Karpas-422 (cell line): Measurements from ENCODE around the gene UPF1. TPM values are rescaled to one million over a fixed set of nuclear protein-coding genes. Genes with fewer than 3 reads are reported as not detected.

Source experiments
- DNase-seq: peaks from one replicate; pipeline ENCODE4 v3.0.0-alpha.2; 2015
- H2AFZ ChIP-seq: fragments of 200-600 bp; sonication (generic); 2 replicates; pipeline ENCODE4 v1.6.1; 2014; ENCODE audit warnings: antibody characterized with exemption, low read length, mixed read lengths
- H3K27ac ChIP-seq: fragments of 200-600 bp; sonication (generic); 2 replicates; pipeline ENCODE4 v1.5.1; 2014; ENCODE audit warnings: mild to moderate bottlenecking, low read length, moderate library complexity
- H3K27me3 ChIP-seq: fragments of 200-600 bp; sonication (generic); 2 replicates; pipeline ENCODE4 v1.6.1; 2014; ENCODE audit warnings: low read length, mixed read lengths
- H3K36me3 ChIP-seq: fragments of 200-600 bp; sonication (generic); 2 replicates; pipeline ENCODE4 v1.6.1; 2014; ENCODE audit warnings: low read length, mixed read lengths; ENCODE audit not compliant: insufficient read depth
- H3K4me1 ChIP-seq: fragments of 200-600 bp; sonication (generic); 2 replicates; pipeline ENCODE4 v1.6.1; 2014; ENCODE audit warnings: mild to moderate bottlenecking, low read length, mixed read lengths
- H3K4me2 ChIP-seq: fragments of 200-600 bp; sonication (generic); 2 replicates; pipeline ENCODE4 v1.6.1; 2014; ENCODE audit warnings: low read length, low read depth, mild to moderate bottlenecking; ENCODE audit not compliant: poor library complexity, severe bottlenecking
- H3K4me3 ChIP-seq: fragments of 200-600 bp; sonication (generic); 2 replicates; pipeline ENCODE4 v1.5.1; 2014; ENCODE audit warnings: mild to moderate bottlenecking, antibody characterized with exemption, low read length, mixed read lengths
- H3K79me2 ChIP-seq: fragments of 200-600 bp; sonication (generic); 2 replicates; pipeline ENCODE4 v1.6.1; 2014; ENCODE audit warnings: mild to moderate bottlenecking, low read length, mixed read lengths
- H3K9ac ChIP-seq: fragments of 200-600 bp; sonication (generic); 2 replicates; pipeline ENCODE4 v1.6.0; 2014; ENCODE audit warnings: low read length
- H3K9me2 ChIP-seq: fragments of 200-600 bp; sonication (generic), shearing (Covaris generic); replicated peaks from 2 replicates; pipeline ENCODE4 v1.6.0; 2014; ENCODE audit warnings: mild to moderate bottlenecking, low read length, moderate library complexity; ENCODE audit not compliant: insufficient read depth
- H3K9me3 ChIP-seq: fragments of 300-700, 200-600 bp; sonication (generic); 2 replicates; pipeline ENCODE4 v1.6.1; 2014; ENCODE audit warnings: low read length, mixed read lengths
- H4K20me1 ChIP-seq: fragments of 200-600 bp; sonication (generic); 2 replicates; pipeline ENCODE4 v1.6.1; 2014; ENCODE audit warnings: mild to moderate bottlenecking, antibody characterized with exemption, low read length, low read depth; ENCODE audit not compliant: insufficient read depth
- total RNA-seq: library from RNA; depleted of rRNA; stranded (reverse); fragments of >200 nt; shearing (Covaris generic); gene quantifications from 2 replicates; pipeline ENCODE4 v1.2.3, GENCODE V29; 2014; ENCODE audit warnings: low replicate concordance

UPF1 gene
- total RNA-seq, 1 experiment from 2014 or later = 30.6 TPM

GRCh38 chr19:18789883-18790565, 41.7 kb upstream of the UPF1 start:
- H3K9me2 ChIP-seq = no peaks in the 10 kb centered on the region
- H3K36me3 ChIP-seq = no peaks in the 10 kb centered on the region
- DNase-seq = no peak
- no peak overlapping the region for H3K4me2 ChIP-seq
- H3K9me3 ChIP-seq = no peaks in the 10 kb centered on the region
- H3K4me1 ChIP-seq = peaks cover 3% of the 10 kb centered on the region; the same call in 1 of the 2 replicates
- no peak overlapping the region for H3K27ac ChIP-seq
- H2AFZ ChIP-seq = no peak overlapping the region
- H3K9ac ChIP-seq = no peak overlapping the region
- H4K20me1 ChIP-seq = no peaks in the 10 kb centered on the region
- no peak overlapping the region for H3K4me3 ChIP-seq
- H3K79me2 ChIP-seq = no peaks in the 10 kb centered on the region
- no peaks in the 10 kb centered on the region for H3K27me3 ChIP-seq

- Histone ChIP-seq H3K4me2 (no peak within 1 kb of the TSS), H4K20me1 (no peaks in the 10 kb centered on the region)
These were observed 41.0 kb upstream of the UPF1 start, which contains the start of gene COMP for GRCh38 chr19:18790566-18791314. TSS of gene COMP (minus strand) at chr19:18791305. CDS start at chr19:18791269, 36 bp downstream.

GRCh38 chr19:18791315-18791678, 40.5 kb upstream of the UPF1 start:
- no peak for DNase-seq

More at GRCh38 chr19:18790566-18791314, 41.0 kb upstream of the UPF1 start, which contains the start of gene COMP:
- H3K4me1 ChIP-seq = no peaks in the 10 kb centered on the region
- no peaks in the 10 kb centered on the region for H3K9me2 ChIP-seq
- no peak for DNase-seq
- no peaks in the 10 kb centered on the region for H3K9me3 ChIP-seq
- H3K27me3 ChIP-seq = no peaks in the 10 kb centered on the region
- no peaks in the 10 kb centered on the region for H3K36me3 ChIP-seq
- no peaks in the 10 kb centered on the region for H3K79me2 ChIP-seq
- no peak within 1 kb of the TSS for H3K4me3 ChIP-seq
- no peak within 1 kb of the TSS for H3K9ac ChIP-seq
- no peak within 1 kb of the TSS for H3K27ac ChIP-seq
- H2AFZ ChIP-seq = no peak within 1 kb of the TSS

GRCh38 chr19:18792661-18793060, 39.1 kb upstream of the UPF1 start:
- no peak for DNase-seq
- H3K27me3 ChIP-seq = no peaks in the 10 kb centered on the region

More at GRCh38 chr19:18791315-18791678, 40.5 kb upstream of the UPF1 start:
- Histone ChIP-seq H3K9ac (no peak overlapping the region), H3K79me2 (no peaks in the 10 kb centered on the region), H3K36me3 (no peaks in the 10 kb centered on the region), H2AFZ (no peak overlapping the region), H4K20me1 (no peaks in the 10 kb centered on the region), H3K4me1 (no peaks in the 10 kb centered on the region), H3K27me3 (no peaks in the 10 kb centered on the region), H3K9me3 (no peaks in the 10 kb centered on the region), H3K4me3 (no peak overlapping the region), H3K27ac (no peak overlapping the region), H3K9me2 (no peaks in the 10 kb centered on the region), H3K4me2 (no peak overlapping the region)

GRCh38 chr19:18793144-18794028, 38.4 kb upstream of the UPF1 start:
- no peaks in the 10 kb centered on the region for H3K9me3 ChIP-seq

More at GRCh38 chr19:18792661-18793060, 39.1 kb upstream of the UPF1 start:
- Histone ChIP-seq H3K9me2 (no peaks in the 10 kb centered on the region), H3K4me3 (no peak overlapping the region), H3K36me3 (no peaks in the 10 kb centered on the region), H3K9me3 (no peaks in the 10 kb centered on the region), H2AFZ (no peak overlapping the region), H3K9ac (no peak overlapping the region), H3K79me2 (no peaks in the 10 kb centered on the region), H4K20me1 (no peaks in the 10 kb centered on the region), H3K27ac (no peak overlapping the region), H3K4me2 (no peak overlapping the region), H3K4me1 (no peaks in the 10 kb centered on the region)

GRCh38 chr19:18794029-18794313, 37.8 kb upstream of the UPF1 start:
- Histone ChIP-seq H3K4me3 (no peak overlapping the region), H3K4me2 (no peak overlapping the region), H3K4me1 (no peaks in the 10 kb centered on the region), H3K27me3 (no peaks in the 10 kb centered on the region), H3K9me2 (no peaks in the 10 kb centered on the region), H4K20me1 (no peaks in the 10 kb centered on the region), H3K79me2 (no peaks in the 10 kb centered on the region), H3K27ac (no peak overlapping the region), H2AFZ (no peak overlapping the region), H3K36me3 (no peaks in the 10 kb centered on the region), H3K9me3 (no peaks in the 10 kb centered on the region), H3K9ac (no peak overlapping the region)
- DNase-seq = no peak

More at GRCh38 chr19:18793144-18794028, 38.4 kb upstream of the UPF1 start:
- Histone ChIP-seq H4K20me1 (no peaks in the 10 kb centered on the region), H3K79me2 (no peaks in the 10 kb centered on the region), H3K36me3 (no peaks in the 10 kb centered on the region), H3K9me2 (no peaks in the 10 kb centered on the region), H3K27ac (no peak overlapping the region), H2AFZ (no peak overlapping the region), H3K4me2 (no peak overlapping the region), H3K4me1 (no peaks in the 10 kb centered on the region), H3K9ac (no peak overlapping the region), H3K27me3 (no peaks in the 10 kb centered on the region), H3K4me3 (no peak overlapping the region)
- no peak for DNase-seq

- no peaks in the 10 kb centered on the region for H3K4me1 ChIP-seq
- no peak overlapping the region for H2AFZ ChIP-seq
- H3K79me2 ChIP-seq = no peaks in the 10 kb centered on the region
- no peak overlapping the region for H3K9ac ChIP-seq
- DNase-seq = no peak
- no peak overlapping the region for H3K27ac ChIP-seq
- no peaks in the 10 kb centered on the region for H4K20me1 ChIP-seq
- no peaks in the 10 kb centered on the region for H3K27me3 ChIP-seq
- no peak overlapping the region for H3K4me3 ChIP-seq
- no peak overlapping the region for H3K4me2 ChIP-seq
- H3K36me3 ChIP-seq = no peaks in the 10 kb centered on the region
- no peaks in the 10 kb centered on the region for H3K9me3 ChIP-seq
- no peaks in the 10 kb centered on the region for H3K9me2 ChIP-seq
These were observed 37.1 kb upstream of the UPF1 start for GRCh38 chr19:18794692-18795091.

- Histone ChIP-seq H3K4me3 (no peak overlapping the region), H2AFZ (no peak overlapping the region), H3K27me3 (no peaks in the 10 kb centered on the region), H3K4me2 (no peak overlapping the region), H3K27ac (no peak overlapping the region), H3K36me3 (no peaks in the 10 kb centered on the region), H3K9me2 (no peaks in the 10 kb centered on the region), H4K20me1 (no peaks in the 10 kb centered on the region), H3K9ac (no peak overlapping the region), H3K79me2 (no peaks in the 10 kb centered on the region), H3K9me3 (no peaks in the 10 kb centered on the region), H3K4me1 (no peaks in the 10 kb centered on the region)
- DNase-seq = no peak
These were observed 36.2 kb upstream of the UPF1 start for GRCh38 chr19:18795540-18795939.
